HL-60 (cell line): ENCODE results near the gene DPP8.
A peak's percentile ranks its signal among the peaks of the same experiment; 100 is the strongest.

Experiments used
- DNase-seq, 2 experiments: peaks; one replicate each; pipeline ENCODE4 v3.0.0-alpha.2; 2010 to 2020; ENCODE audit warnings: low read depth in 1 of 2, low spot score in 1 of 2
- H3K27ac ChIP-seq: fragments of 250-450 bp; sonication (Bioruptor Pico); replicated peaks from 2 replicates; pipeline ENCODE4 v1.5.1; 2020; ENCODE audit warnings: mild to moderate bottlenecking, moderate library complexity
- H3K27me3 ChIP-seq: fragments of 250-450 bp; sonication (Bioruptor Pico); 2 replicates; pipeline ENCODE4 v1.5.1; 2021; ENCODE audit warnings: mild to moderate bottlenecking, moderate library complexity; ENCODE audit not compliant: insufficient read depth, poor library complexity, severe bottlenecking
- H3K4me3 ChIP-seq: replicated peaks from 2 replicates; pipeline ENCODE4 v1.5.1; 2011; ENCODE audit warnings: mild to moderate bottlenecking, control low read depth, low read length; ENCODE audit not compliant: insufficient read depth
- GABPA ChIP-seq: IDR thresholded peaks from 2 replicates; pipeline ENCODE4 v1.6.1; 2012; ENCODE audit warnings: low read depth
- POLR2AphosphoS5 ChIP-seq: IDR thresholded peaks from 2 replicates; pipeline ENCODE4 v1.6.1; 2012; ENCODE audit warnings: low read depth
- SPI1 ChIP-seq: IDR thresholded peaks from 2 replicates; pipeline ENCODE4 v1.6.1; 2012; ENCODE audit warnings: low read depth, mild to moderate bottlenecking, borderline replicate concordance
- TF ChIP-seq, protein P1 (sequence below): IDR thresholded peaks from 2 replicates; pipeline ENCODE4 v1.6.1; 2012; ENCODE audit warnings: low read depth; ENCODE audit not compliant: insufficient replicate concordance
- TF ChIP-seq, protein P2 (sequence below): IDR thresholded peaks from one replicate; pipeline ENCODE4 v1.5.1; 2011; ENCODE audit warnings: low read length, control low read depth, inconsistent platforms; ENCODE audit not compliant: insufficient read depth

DPP8 gene

DNA sequence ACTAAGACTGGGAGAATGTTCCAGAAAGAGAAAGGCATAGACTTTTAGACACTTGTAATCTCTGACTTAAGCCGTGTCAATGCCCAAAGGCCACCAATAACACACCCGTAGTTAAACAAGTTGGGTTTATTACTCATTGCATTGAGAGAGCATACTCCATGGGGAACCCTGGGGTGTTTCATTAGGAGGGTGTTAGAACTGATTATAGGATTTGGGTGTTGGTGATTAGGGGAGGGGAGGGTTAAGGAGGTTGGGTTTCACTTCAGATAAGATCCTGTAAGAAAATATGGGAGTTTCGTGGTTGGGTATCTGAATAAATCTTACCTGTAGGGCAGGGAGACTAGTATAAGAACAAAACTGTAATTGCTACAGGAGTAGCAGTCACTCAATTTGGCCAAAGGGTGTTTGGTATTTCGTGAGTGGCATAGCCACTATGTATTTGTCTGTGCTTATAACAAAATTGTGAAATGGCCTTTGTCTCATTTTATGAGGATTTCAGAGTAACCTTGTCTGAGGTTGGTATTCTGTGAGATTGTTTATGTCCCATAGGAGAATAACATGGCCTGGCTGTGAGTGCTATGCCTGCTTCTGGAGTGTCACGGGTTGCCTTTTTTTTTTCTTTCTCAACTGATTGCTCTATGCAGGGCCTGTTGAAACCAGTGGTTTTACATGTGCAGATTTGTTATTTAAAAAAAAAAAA, 15.7 kb upstream of the DPP8 start:
- H3K27ac ChIP-seq: no peak overlapping the region
- no peak overlapping the region for H3K4me3 ChIP-seq
- DNase-seq: no peak
- H3K27me3 ChIP-seq: no peaks in the 10 kb centered on the region
- TF ChIP-seq, protein P1, sequence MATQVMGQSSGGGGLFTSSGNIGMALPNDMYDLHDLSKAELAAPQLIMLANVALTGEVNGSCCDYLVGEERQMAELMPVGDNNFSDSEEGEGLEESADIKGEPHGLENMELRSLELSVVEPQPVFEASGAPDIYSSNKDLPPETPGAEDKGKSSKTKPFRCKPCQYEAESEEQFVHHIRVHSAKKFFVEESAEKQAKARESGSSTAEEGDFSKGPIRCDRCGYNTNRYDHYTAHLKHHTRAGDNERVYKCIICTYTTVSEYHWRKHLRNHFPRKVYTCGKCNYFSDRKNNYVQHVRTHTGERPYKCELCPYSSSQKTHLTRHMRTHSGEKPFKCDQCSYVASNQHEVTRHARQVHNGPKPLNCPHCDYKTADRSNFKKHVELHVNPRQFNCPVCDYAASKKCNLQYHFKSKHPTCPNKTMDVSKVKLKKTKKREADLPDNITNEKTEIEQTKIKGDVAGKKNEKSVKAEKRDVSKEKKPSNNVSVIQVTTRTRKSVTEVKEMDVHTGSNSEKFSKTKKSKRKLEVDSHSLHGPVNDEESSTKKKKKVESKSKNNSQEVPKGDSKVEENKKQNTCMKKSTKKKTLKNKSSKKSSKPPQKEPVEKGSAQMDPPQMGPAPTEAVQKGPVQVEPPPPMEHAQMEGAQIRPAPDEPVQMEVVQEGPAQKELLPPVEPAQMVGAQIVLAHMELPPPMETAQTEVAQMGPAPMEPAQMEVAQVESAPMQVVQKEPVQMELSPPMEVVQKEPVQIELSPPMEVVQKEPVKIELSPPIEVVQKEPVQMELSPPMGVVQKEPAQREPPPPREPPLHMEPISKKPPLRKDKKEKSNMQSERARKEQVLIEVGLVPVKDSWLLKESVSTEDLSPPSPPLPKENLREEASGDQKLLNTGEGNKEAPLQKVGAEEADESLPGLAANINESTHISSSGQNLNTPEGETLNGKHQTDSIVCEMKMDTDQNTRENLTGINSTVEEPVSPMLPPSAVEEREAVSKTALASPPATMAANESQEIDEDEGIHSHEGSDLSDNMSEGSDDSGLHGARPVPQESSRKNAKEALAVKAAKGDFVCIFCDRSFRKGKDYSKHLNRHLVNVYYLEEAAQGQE: no peak
- TF ChIP-seq, protein P2, sequence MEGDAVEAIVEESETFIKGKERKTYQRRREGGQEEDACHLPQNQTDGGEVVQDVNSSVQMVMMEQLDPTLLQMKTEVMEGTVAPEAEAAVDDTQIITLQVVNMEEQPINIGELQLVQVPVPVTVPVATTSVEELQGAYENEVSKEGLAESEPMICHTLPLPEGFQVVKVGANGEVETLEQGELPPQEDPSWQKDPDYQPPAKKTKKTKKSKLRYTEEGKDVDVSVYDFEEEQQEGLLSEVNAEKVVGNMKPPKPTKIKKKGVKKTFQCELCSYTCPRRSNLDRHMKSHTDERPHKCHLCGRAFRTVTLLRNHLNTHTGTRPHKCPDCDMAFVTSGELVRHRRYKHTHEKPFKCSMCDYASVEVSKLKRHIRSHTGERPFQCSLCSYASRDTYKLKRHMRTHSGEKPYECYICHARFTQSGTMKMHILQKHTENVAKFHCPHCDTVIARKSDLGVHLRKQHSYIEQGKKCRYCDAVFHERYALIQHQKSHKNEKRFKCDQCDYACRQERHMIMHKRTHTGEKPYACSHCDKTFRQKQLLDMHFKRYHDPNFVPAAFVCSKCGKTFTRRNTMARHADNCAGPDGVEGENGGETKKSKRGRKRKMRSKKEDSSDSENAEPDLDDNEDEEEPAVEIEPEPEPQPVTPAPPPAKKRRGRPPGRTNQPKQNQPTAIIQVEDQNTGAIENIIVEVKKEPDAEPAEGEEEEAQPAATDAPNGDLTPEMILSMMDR: no peak
- no peak for TF ChIP-seq GABPA
- no peak for TF ChIP-seq POLR2AphosphoS5
- no peak for TF ChIP-seq SPI1

DNA sequence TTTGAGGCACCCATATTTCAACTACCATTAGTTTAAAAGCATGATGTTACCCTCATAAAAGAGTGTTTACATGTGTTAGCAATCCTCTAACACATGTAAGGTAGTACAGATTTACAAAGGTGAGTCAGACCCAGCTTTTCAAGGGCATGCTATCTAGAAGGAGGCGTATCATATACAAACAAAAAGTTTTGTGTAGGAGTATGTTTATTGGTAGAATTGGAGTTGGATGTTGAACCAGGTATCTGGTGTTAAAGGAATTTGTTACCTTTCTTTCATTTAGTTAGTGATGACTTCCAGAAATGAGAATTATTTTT, 15.2 kb upstream of the DPP8 start:
- H3K4me3 ChIP-seq: no peak overlapping the region
- DNase-seq: no peak
- no peak overlapping the region for H3K27ac ChIP-seq
- TF ChIP-seq, protein P2: no peak
- TF ChIP-seq SPI1 (no peak), POLR2AphosphoS5 (no peak), GABPA (no peak)
- TF ChIP-seq, protein P1: no peak
- H3K27me3 ChIP-seq: no peaks in the 10 kb centered on the region

DNA sequence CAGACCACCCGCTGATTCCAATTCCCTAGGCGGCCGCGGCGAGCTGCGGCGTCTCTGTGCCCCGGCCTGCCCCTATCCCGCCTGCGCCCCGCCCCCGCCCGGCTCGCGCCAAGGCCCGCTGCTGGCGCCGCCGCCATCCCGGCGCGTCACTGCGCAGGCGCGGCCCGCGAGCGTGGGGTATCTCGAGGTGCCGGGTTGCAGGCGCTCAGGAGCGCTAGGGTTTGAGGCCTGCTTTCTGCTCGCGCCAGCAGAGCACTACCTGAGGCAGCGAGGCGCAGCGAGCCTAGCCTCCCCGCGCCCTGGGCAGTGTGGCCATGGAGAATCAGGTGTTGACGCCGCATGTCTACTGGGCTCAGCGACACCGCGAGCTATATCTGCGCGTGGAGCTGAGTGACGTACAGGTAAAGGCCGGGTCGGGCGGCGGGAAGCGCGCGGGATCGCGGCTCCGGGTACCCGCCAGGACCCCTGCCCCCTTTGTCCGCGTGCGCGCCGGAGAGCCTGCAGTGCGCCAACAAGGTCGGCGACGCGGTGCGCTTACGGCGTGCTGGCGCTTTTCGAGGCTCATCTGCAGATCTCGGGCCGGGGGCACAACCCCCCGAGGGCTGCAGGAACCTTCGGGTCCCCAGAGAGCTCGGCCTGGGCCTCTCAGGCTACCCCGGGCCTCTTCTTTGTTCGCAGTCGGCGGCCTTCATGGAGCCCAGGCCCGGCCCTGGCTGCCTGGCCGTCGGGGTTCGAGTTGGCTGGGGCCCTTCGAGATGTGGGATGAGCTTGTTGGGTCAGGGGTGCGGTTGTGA, 13.0 kb upstream of the DPP8 start, which contains the start of gene HACD3:
Gene HACD3 (plus strand): TSS at position 146 of the 794 bp plus-strand sequence. CDS start 169 bp downstream, at position 315.
- Histone ChIP-seq H3K4me3 (peak within 1 kb of the TSS; percentile 81), H3K27ac (peak within 1 kb of the TSS; percentile 83), H3K27me3 (no peaks in the 10 kb centered on the region)
- TF ChIP-seq SPI1 (no peak), POLR2AphosphoS5 (peak; percentile 61; the same call in 1 of the 2 replicates)
- DNase-seq: peak; percentile 77 to 82

DNA sequence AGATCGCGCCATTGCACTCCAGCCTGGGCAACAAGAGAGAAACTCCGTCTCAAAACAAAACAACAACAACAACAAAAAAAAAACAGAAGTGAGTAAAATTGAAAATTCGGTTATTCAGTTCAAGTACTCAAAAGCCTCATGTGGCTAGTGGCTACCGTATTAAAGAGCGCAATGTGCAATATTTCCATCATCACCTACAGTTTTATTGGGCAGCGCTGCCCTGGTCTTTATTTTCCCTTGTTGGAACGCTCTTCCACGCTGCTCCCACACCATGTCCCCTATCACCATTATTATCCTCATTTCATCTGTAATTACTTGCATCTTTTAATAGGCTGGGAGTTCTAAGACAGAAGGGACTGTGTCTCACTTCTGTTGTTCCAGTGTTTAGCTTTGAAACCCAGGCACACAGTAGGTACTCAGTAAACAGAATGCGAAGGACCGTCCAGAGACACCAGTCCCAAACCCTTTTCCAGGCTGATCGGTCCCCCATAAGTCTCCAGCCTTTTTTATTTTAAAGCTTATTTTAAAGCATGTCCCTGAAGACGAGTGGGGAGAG, 12.4 kb upstream of the DPP8 start:
- no peak for TF ChIP-seq GABPA
- no peak for DNase-seq
- Histone ChIP-seq H3K27ac (peak overlapping the region; percentile 83), H3K4me3 (peak overlapping the region; percentile 81), H3K27me3 (no peaks in the 10 kb centered on the region)
